Measurements from ENCODE around the gene FBXL16. TPM values are rescaled to one million over a fixed set of nuclear protein-coding genes. Genes with fewer than 3 reads are reported as not detected.

FBXL16 gene
- polyA plus RNA-seq, 1 donor from 2014 or later, result 3.4 TPM

DNA sequence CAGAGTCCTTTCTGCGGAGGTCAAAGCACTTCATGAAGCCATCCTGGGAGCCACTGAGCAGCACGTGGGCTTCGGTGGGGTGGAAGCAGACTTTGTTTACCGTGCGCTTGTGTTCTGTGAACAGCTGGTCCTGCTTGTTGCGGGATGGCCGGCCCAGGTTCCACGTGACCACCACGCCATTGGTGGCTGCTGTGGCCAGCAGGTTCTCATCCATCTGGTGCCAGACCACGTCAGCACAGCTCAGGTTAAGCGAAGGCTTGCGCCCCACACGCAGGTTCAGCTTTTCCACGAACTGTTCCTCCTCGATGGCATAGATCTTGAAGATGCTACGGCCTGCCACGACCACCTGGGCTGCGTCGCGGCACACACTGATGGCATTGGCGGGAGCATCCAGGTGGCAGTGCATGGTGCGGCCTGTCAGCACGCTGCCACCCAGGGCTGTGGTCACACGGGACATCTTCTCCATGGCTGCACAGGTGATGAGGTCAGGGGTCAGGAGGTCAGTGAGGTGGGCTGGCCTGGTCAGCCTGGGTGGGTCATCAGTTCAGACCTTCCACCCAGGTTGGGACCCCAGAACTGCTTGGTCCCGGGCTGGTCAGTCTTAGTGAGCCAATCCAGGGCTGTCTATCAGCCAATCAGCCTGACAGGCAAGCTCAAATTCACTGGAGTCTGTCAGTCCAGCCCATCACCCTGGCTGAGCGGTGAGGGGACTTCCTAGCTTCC is 16.3 kb downstream of the FBXL16 start:
- Histone ChIP-seq H3K9me3 (ENCODE audit: low read length) (no peaks in the 10 kb centered on the region), H3K79me2 (replicated peaks; ENCODE audit: insufficient read depth, low read length) (peaks cover 6% of the 10 kb centered on the region), H3K4me3 (ENCODE audit: low read length) (peak overlapping the region; percentile 91), H3K4me2 (ENCODE audit: low read length) (peak overlapping the region; percentile 98), H2AFZ (ENCODE audit: low read depth, low read length) (no peak overlapping the region), H3K9ac (ENCODE audit: low read length) (peak overlapping the region; percentile 85), H4K20me1 (ENCODE audit: insufficient read depth) (no peaks in the 10 kb centered on the region), H3F3A (ENCODE audit: insufficient read depth, low read length, poor library complexity, severe bottlenecking) (no peaks in the 10 kb centered on the region), H3K27ac (ENCODE audit: low read length) (peak overlapping the region; percentile 55), H3K27me3 (ENCODE audit: insufficient read depth, low read depth, low read length) (peaks cover 2% of the 10 kb centered on the region), H3K9me2 (ENCODE audit: insufficient read depth, low read length) (no peaks in the 10 kb centered on the region), H3K36me3 (ENCODE audit: insufficient read depth, low read length) (no peaks in the 10 kb centered on the region)
- no peak for TF ChIP-seq TAF1 (IDR thresholded peaks at IDR 0.05; ENCODE audit: low read depth)
- no peak for TF ChIP-seq EZH2 (IDR thresholded peaks at IDR 0.05; ENCODE audit: borderline replicate concordance, insufficient read depth, low read length, poor library complexity, severe bottlenecking)
- no peak for TF ChIP-seq POLR2AphosphoS5 (IDR thresholded peaks at IDR 0.05)
- TF ChIP-seq, protein P1, sequence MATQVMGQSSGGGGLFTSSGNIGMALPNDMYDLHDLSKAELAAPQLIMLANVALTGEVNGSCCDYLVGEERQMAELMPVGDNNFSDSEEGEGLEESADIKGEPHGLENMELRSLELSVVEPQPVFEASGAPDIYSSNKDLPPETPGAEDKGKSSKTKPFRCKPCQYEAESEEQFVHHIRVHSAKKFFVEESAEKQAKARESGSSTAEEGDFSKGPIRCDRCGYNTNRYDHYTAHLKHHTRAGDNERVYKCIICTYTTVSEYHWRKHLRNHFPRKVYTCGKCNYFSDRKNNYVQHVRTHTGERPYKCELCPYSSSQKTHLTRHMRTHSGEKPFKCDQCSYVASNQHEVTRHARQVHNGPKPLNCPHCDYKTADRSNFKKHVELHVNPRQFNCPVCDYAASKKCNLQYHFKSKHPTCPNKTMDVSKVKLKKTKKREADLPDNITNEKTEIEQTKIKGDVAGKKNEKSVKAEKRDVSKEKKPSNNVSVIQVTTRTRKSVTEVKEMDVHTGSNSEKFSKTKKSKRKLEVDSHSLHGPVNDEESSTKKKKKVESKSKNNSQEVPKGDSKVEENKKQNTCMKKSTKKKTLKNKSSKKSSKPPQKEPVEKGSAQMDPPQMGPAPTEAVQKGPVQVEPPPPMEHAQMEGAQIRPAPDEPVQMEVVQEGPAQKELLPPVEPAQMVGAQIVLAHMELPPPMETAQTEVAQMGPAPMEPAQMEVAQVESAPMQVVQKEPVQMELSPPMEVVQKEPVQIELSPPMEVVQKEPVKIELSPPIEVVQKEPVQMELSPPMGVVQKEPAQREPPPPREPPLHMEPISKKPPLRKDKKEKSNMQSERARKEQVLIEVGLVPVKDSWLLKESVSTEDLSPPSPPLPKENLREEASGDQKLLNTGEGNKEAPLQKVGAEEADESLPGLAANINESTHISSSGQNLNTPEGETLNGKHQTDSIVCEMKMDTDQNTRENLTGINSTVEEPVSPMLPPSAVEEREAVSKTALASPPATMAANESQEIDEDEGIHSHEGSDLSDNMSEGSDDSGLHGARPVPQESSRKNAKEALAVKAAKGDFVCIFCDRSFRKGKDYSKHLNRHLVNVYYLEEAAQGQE (IDR thresholded peaks at IDR 0.05; ENCODE audit: borderline replicate concordance), result no peak
- TF ChIP-seq MXI1 (conservative IDR thresholded peaks at IDR 0.05; ENCODE audit: poor library complexity, severe bottlenecking), result no peak
- TF ChIP-seq, protein P2, sequence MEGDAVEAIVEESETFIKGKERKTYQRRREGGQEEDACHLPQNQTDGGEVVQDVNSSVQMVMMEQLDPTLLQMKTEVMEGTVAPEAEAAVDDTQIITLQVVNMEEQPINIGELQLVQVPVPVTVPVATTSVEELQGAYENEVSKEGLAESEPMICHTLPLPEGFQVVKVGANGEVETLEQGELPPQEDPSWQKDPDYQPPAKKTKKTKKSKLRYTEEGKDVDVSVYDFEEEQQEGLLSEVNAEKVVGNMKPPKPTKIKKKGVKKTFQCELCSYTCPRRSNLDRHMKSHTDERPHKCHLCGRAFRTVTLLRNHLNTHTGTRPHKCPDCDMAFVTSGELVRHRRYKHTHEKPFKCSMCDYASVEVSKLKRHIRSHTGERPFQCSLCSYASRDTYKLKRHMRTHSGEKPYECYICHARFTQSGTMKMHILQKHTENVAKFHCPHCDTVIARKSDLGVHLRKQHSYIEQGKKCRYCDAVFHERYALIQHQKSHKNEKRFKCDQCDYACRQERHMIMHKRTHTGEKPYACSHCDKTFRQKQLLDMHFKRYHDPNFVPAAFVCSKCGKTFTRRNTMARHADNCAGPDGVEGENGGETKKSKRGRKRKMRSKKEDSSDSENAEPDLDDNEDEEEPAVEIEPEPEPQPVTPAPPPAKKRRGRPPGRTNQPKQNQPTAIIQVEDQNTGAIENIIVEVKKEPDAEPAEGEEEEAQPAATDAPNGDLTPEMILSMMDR (IDR thresholded peaks at IDR 0.05; ENCODE audit: poor library complexity, severe bottlenecking), result no peak
- no peak for TF ChIP-seq EP300 (conservative IDR thresholded peaks at IDR 0.05; ENCODE audit: poor library complexity, severe bottlenecking)
- TF ChIP-seq RAD21 (conservative IDR thresholded peaks at IDR 0.05), result no peak
- TF ChIP-seq SMC3 (conservative IDR thresholded peaks at IDR 0.05; ENCODE audit: poor library complexity), result no peak

DNA sequence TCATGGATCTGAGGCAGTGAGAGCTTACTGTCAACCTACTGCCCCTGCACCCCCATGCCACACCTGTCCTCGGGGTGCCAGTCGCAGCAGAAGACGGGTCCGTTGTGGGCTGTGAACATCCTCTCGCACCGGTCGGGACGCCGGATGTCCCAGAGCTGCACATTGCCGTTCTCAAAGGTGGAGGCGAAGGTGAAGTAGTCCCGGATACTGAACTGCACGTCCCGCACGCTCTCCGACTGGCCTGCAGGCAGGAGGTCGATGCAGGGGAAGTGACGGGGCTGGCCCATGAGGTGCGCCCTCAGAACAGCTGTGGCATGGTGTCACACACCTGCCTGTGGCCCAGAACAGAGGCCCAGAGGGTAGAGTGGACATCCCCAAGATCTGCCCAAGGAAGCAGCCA is 18.1 kb downstream of the FBXL16 start:
- H3K9me3 ChIP-seq (ENCODE audit: low read length), result no peaks in the 10 kb centered on the region

More for the DNA sequence above, 18.1 kb downstream of the FBXL16 start:
- H3K27me3 ChIP-seq (ENCODE audit: insufficient read depth, low read depth, low read length), result no peaks in the 10 kb centered on the region
- H2AFZ ChIP-seq (ENCODE audit: low read depth, low read length), result no peak overlapping the region
- TF ChIP-seq POLR2AphosphoS5 (IDR thresholded peaks at IDR 0.05) (no peak), TAF1 (IDR thresholded peaks at IDR 0.05; ENCODE audit: low read depth) (no peak), EZH2 (IDR thresholded peaks at IDR 0.05; ENCODE audit: borderline replicate concordance, insufficient read depth, low read length, poor library complexity, severe bottlenecking) (no peak), SMC3 (conservative IDR thresholded peaks at IDR 0.05; ENCODE audit: poor library complexity) (no peak), MXI1 (conservative IDR thresholded peaks at IDR 0.05; ENCODE audit: poor library complexity, severe bottlenecking) (no peak), EP300 (conservative IDR thresholded peaks at IDR 0.05; ENCODE audit: poor library complexity, severe bottlenecking) (no peak), RAD21 (conservative IDR thresholded peaks at IDR 0.05) (no peak)
- TF ChIP-seq, protein P2 (IDR thresholded peaks at IDR 0.05; ENCODE audit: poor library complexity, severe bottlenecking), result no peak
- TF ChIP-seq, protein P1 (IDR thresholded peaks at IDR 0.05; ENCODE audit: borderline replicate concordance), result no peak
- no peak overlapping the region for H3K4me2 ChIP-seq (ENCODE audit: low read length)
- H3K9ac ChIP-seq (ENCODE audit: low read length), result no peak overlapping the region
- no peaks in the 10 kb centered on the region for H4K20me1 ChIP-seq (ENCODE audit: insufficient read depth)
- H3F3A ChIP-seq (ENCODE audit: insufficient read depth, low read length, poor library complexity, severe bottlenecking), result no peaks in the 10 kb centered on the region
- peaks cover 11% of the 10 kb centered on the region for H3K79me2 ChIP-seq (replicated peaks; ENCODE audit: insufficient read depth, low read length)
- H3K4me3 ChIP-seq (ENCODE audit: low read length), result no peak overlapping the region
- no peaks in the 10 kb centered on the region for H3K36me3 ChIP-seq (ENCODE audit: insufficient read depth, low read length)
- no peak overlapping the region for H3K27ac ChIP-seq (ENCODE audit: low read length)
- H3K9me2 ChIP-seq (ENCODE audit: insufficient read depth, low read length), result no peaks in the 10 kb centered on the region
